B cell (primary cell): Measurements from ENCODE around the gene ZP2.

Experiments
- EZH2 ChIP-seq: IDR thresholded peaks from 2 replicates; pipeline ENCODE4 v1.6.1; 2012; ENCODE audit warnings: borderline replicate concordance, low read depth, mild to moderate bottlenecking, moderate library complexity, low read length; ENCODE audit not compliant: insufficient read depth, poor library complexity, severe bottlenecking
- TF ChIP-seq, protein P1 (sequence below): fragments of 200-600 bp; IDR thresholded peaks from one replicate; pipeline ENCODE4 v1.8.0; 2022; ENCODE audit warnings: antibody characterized with exemption, mild to moderate bottlenecking

DNA sequence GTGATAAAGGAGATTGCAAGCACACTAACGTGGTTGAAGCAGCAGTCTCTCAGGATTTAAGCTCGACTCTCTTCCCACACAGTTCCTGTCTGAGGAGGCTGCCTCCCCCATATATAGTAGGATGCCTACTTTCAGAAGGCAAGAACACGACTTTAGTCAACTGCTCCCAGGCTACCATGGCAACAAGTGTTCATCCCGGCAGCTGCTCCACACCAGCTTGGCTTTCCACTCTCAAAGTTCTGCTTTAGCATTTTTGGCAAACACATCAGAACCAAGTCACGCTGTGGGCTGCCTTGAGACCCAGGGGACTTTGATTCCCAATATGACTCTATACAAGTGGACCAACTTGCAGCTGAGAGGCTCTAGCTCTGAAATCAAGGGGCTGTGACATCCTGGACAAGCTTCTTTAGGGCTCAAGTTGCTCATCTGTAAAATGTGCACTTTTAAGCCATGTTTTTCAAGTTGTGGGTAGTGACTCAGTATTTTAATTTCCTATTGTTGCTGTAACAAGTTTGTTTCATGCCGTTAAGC is 16.5 kb downstream of the ZP2 start:
- TF ChIP-seq EZH2 = no peak
- TF ChIP-seq, protein P1, sequence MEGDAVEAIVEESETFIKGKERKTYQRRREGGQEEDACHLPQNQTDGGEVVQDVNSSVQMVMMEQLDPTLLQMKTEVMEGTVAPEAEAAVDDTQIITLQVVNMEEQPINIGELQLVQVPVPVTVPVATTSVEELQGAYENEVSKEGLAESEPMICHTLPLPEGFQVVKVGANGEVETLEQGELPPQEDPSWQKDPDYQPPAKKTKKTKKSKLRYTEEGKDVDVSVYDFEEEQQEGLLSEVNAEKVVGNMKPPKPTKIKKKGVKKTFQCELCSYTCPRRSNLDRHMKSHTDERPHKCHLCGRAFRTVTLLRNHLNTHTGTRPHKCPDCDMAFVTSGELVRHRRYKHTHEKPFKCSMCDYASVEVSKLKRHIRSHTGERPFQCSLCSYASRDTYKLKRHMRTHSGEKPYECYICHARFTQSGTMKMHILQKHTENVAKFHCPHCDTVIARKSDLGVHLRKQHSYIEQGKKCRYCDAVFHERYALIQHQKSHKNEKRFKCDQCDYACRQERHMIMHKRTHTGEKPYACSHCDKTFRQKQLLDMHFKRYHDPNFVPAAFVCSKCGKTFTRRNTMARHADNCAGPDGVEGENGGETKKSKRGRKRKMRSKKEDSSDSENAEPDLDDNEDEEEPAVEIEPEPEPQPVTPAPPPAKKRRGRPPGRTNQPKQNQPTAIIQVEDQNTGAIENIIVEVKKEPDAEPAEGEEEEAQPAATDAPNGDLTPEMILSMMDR = no peak
